T-helper 2 cell treated with Interferon-gamma antibody and Interleukin-4, amounts not matched to agents 5 μg/mL and 100 μg/mL, for 36 hours (primary cell): ENCODE measurements around the gene GABRQ.
"Not testable (repeated sequence)": the region's sequence is repeated elsewhere in the genome, so short reads cannot be mapped to it uniquely, and the experiment has no call there.

ENCODE experiments used
- DNase-seq: peaks from one replicate; pipeline ENCODE4 v3.0.0; 2021; ENCODE audit warnings: low spot score
- H3K27ac Mint-ChIP-seq: one replicate; pipeline ENCODE4 v1.8.0; 2021; ENCODE audit warnings: mild to moderate bottlenecking, mixed read lengths
- H3K27me3 Mint-ChIP-seq: one replicate; pipeline ENCODE4 v1.8.0; 2021; ENCODE audit warnings: low read depth, mixed read lengths
- H3K36me3 Mint-ChIP-seq: one replicate; pipeline ENCODE4 v1.8.0; 2021; ENCODE audit warnings: low read depth, mixed read lengths
- H3K4me1 Mint-ChIP-seq: one replicate; pipeline ENCODE4 v1.8.0; 2021; ENCODE audit warnings: low read depth, mixed read lengths
- H3K4me3 Mint-ChIP-seq: one replicate; pipeline ENCODE4 v1.8.0; 2022; ENCODE audit warnings: mild to moderate bottlenecking, moderate library complexity, mixed read lengths
- H3K9me3 Mint-ChIP-seq: one replicate; pipeline ENCODE4 v1.8.0; 2021; ENCODE audit warnings: mixed read lengths

Gene GABRQ

GRCh38 chrX:152706500-152706899, 68.8 kb downstream of the GABRQ start:
- not testable (repeated sequence) for H3K9me3 Mint-ChIP-seq, H3K27ac Mint-ChIP-seq, H3K4me3 Mint-ChIP-seq, H3K36me3 Mint-ChIP-seq, H3K4me1 Mint-ChIP-seq, H3K27me3 Mint-ChIP-seq, DNase-seq
